Measurements from ENCODE around the gene TIMP3. TPM values are rescaled to one million over a fixed set of nuclear protein-coding genes. Genes with fewer than 3 reads are reported as not detected.
"Not testable (repeated sequence)": the region's sequence is repeated elsewhere in the genome, so short reads cannot be mapped to it uniquely, and the experiment has no call there.

The TIMP3 gene
- total RNA-seq, 1 experiment from 2014 or later: 12.3 TPM

DNA sequence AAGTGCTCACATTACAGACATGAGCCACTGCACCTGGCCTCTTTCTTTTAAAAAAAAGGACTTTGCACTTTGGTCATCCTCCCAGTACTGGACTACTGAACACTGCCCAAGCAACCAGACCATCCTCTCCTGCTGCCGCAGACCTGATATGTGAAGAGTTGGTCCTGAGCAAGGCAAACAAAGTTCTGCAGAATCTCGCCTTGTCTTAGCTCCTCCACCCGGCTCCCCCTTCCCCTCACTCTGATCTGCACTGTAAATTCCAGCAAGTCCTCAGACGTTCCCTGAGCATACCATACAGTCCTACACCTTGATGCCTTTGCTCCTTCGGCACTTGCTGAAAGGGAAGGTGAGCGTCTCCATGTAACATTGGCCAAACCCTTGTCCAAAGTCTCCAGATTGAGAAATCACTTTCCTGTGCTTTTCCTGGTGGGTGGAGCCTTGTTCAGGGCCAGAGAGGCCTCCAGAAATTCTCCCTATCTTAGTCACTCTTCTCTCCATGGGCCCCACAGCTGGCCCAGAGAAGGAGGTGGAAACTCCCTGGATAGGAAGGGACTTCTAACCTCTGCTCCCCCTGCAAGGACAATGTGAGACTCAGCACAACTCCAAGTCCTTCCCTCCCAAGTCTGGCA is 47.0 kb upstream of the TIMP3 start:
- intact Hi-C loops (cut with micrococcal nuclease; ENCODE audit: unreplicated experiment): no loop called here
- no peak overlapping the region for H3K4me3 Mint-ChIP-seq (ENCODE audit: low read depth, unreplicated experiment)
- peaks cover 12% of the 10 kb centered on the region for H3K4me1 Mint-ChIP-seq (ENCODE audit: low read depth, unreplicated experiment)
- TF ChIP-seq, protein P1, sequence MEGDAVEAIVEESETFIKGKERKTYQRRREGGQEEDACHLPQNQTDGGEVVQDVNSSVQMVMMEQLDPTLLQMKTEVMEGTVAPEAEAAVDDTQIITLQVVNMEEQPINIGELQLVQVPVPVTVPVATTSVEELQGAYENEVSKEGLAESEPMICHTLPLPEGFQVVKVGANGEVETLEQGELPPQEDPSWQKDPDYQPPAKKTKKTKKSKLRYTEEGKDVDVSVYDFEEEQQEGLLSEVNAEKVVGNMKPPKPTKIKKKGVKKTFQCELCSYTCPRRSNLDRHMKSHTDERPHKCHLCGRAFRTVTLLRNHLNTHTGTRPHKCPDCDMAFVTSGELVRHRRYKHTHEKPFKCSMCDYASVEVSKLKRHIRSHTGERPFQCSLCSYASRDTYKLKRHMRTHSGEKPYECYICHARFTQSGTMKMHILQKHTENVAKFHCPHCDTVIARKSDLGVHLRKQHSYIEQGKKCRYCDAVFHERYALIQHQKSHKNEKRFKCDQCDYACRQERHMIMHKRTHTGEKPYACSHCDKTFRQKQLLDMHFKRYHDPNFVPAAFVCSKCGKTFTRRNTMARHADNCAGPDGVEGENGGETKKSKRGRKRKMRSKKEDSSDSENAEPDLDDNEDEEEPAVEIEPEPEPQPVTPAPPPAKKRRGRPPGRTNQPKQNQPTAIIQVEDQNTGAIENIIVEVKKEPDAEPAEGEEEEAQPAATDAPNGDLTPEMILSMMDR (IDR thresholded peaks at IDR 0.05; ENCODE audit: unreplicated experiment): no peak
- H3K27me3 Mint-ChIP-seq (ENCODE audit: unreplicated experiment): no peaks in the 10 kb centered on the region
- BruUV-seq (replicated peaks): no TSS peak
- no peaks in the 10 kb centered on the region for H3K9me3 Mint-ChIP-seq (ENCODE audit: low read depth, unreplicated experiment)
- peak; percentile 15 for DNase-seq
- CTCF ChIA-PET: no interaction called here
- no peak overlapping the region for H3K27ac Mint-ChIP-seq (ENCODE audit: unreplicated experiment)
- no peaks in the 10 kb centered on the region for H3K36me3 Mint-ChIP-seq (ENCODE audit: insufficient read depth, unreplicated experiment)

DNA sequence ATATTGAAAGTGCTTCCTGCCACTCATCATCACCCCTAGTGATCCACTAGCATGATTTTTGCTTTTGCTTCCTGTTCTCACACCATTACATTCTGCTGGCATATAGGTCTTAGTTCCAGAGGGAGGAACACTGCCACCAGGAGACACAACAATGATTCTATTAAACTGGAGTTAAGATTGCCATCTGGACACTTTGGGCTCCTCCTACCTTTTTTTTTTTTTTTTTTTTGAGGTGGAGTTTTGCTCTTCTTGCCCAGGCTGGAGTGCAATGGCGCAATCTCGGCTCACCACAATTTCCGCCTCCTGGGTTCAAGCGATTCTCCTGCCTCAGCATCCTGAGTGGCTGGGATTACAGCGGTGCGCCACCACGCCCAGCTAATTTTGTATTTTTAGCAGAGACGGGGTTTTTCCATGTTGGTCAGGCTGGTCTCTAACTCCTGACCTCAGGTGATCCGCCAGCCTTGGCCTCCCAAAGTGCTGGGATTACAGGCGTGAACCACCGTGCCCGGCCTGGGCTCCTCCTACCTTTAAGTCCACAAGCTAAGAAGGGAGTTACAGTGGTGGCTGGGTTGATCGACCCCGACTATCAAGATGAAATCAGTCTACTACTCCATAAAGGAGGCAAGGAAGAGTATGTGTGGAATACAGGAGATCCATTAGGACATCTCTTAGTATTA is 44.3 kb upstream of the TIMP3 start:
- H3K27me3 Mint-ChIP-seq (ENCODE audit: unreplicated experiment); H3K27ac Mint-ChIP-seq (ENCODE audit: unreplicated experiment); H3K4me3 Mint-ChIP-seq (ENCODE audit: low read depth, unreplicated experiment); DNase-seq; H3K36me3 Mint-ChIP-seq (ENCODE audit: insufficient read depth, unreplicated experiment); H3K9me3 Mint-ChIP-seq (ENCODE audit: low read depth, unreplicated experiment); BruUV-seq (replicated peaks); intact Hi-C loops (cut with micrococcal nuclease; ENCODE audit: unreplicated experiment); CTCF ChIA-PET: not testable (repeated sequence)
- peaks cover 33% of the 10 kb centered on the region for H3K4me1 Mint-ChIP-seq (ENCODE audit: low read depth, unreplicated experiment)

DNA sequence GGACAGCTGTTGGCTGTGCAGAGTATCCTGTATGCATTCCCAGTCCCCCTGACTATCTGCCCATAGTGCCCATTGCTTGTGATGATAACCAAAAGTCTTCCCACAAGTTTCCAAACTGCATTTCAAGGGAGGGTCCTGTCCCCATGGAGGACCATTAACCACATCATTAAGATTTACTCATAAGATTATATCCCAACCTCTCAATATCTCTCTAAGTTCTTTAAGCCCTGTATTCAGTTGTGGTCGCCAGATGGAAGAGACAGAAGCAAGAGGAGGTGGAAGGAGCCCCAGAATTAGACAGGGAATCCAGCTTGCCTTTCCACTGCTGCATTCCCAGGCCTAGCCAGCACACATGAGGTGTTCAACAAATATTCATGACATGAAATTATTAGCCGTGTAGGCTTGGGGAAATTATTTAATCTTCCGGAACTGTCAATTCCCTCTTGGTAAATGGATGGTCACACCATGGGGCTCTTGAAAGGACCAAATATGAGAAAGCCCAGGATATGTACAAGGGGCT is 42.6 kb upstream of the TIMP3 start:
- BruUV-seq (replicated peaks): no TSS peak
- H3K27me3 Mint-ChIP-seq (ENCODE audit: unreplicated experiment): no peaks in the 10 kb centered on the region
- intact Hi-C loops (cut with micrococcal nuclease; ENCODE audit: unreplicated experiment): no loop called here
- H3K9me3 Mint-ChIP-seq (ENCODE audit: low read depth, unreplicated experiment): no peaks in the 10 kb centered on the region
- TF ChIP-seq, protein P1 (IDR thresholded peaks at IDR 0.05; ENCODE audit: unreplicated experiment): no peak
- no peak overlapping the region for H3K4me3 Mint-ChIP-seq (ENCODE audit: low read depth, unreplicated experiment)
- CTCF ChIA-PET: interaction anchor here (0.7 kb wide), 1 partner anchor 138 kb away, joined by 4 read pairs; no protein-coding TSS in a partner anchor
- no peak for DNase-seq
- no peaks in the 10 kb centered on the region for H3K36me3 Mint-ChIP-seq (ENCODE audit: insufficient read depth, unreplicated experiment)
- H3K27ac Mint-ChIP-seq (ENCODE audit: unreplicated experiment): no peak overlapping the region
- H3K4me1 Mint-ChIP-seq (ENCODE audit: low read depth, unreplicated experiment): peaks cover 39% of the 10 kb centered on the region

DNA sequence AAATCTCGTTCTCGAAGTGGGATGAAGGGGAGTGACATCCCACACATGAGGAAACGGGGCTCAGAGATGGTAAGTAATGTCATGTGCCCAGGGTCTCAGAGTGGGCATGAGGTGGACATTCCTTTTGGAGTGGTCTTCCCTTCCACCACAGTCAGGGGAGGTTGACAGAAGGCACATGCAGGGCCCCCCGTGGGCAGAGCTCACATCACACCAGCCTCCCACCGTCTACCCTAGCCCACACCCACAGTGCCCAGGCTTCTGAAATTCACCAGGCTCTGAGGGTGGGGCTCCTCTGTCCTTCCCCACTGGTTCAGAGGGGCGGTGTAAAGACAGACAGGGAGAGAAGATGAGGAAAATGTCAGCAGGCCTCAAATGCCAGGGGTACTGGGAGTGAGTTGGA is 41.1 kb upstream of the TIMP3 start:
- CTCF ChIA-PET: no interaction called here
- TF ChIP-seq, protein P1 (IDR thresholded peaks at IDR 0.05; ENCODE audit: unreplicated experiment): no peak

DNA sequence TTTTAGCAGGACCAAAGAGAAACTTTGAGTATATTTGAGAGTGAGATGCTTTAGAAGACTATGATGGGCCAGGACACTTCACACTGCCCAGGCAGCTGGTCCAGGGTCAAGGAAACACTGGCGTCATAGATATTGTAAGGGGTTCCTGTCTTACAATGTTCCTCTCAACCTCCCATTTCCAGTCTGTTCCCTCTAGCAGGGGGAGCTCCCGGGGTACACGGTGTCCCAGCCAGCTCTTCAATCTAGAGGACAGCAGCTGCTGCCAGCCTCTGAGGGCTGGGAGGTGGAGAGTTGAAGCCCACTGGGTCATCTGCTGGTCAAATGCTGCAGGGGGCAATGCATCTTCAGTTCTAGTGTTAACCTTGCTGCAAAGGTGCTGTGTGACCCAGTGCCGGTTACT is 40.7 kb upstream of the TIMP3 start:
- Mint-ChIP-seq H3K27me3 (ENCODE audit: unreplicated experiment) (no peaks in the 10 kb centered on the region), H3K4me1 (ENCODE audit: low read depth, unreplicated experiment) (peaks cover 27% of the 10 kb centered on the region), H3K27ac (ENCODE audit: unreplicated experiment) (peak overlapping the region; percentile 67), H3K4me3 (ENCODE audit: low read depth, unreplicated experiment) (no peak overlapping the region), H3K9me3 (ENCODE audit: low read depth, unreplicated experiment) (no peaks in the 10 kb centered on the region), H3K36me3 (ENCODE audit: insufficient read depth, unreplicated experiment) (no peaks in the 10 kb centered on the region)
- intact Hi-C loops (cut with micrococcal nuclease; ENCODE audit: unreplicated experiment): no loop called here
- TF ChIP-seq, protein P1 (IDR thresholded peaks at IDR 0.05; ENCODE audit: unreplicated experiment): no peak
- no TSS peak for BruUV-seq (replicated peaks)
- CTCF ChIA-PET: interaction anchor here (2.5 kb wide), 1 partner anchor 36 kb away, joined by 9 read pairs; no protein-coding TSS in a partner anchor
- DNase-seq: no peak

More for the DNA sequence above, 41.1 kb upstream of the TIMP3 start:
- Mint-ChIP-seq H3K4me3 (ENCODE audit: low read depth, unreplicated experiment) (no peak overlapping the region), H3K9me3 (ENCODE audit: low read depth, unreplicated experiment) (no peaks in the 10 kb centered on the region), H3K4me1 (ENCODE audit: low read depth, unreplicated experiment) (peaks cover 27% of the 10 kb centered on the region), H3K36me3 (ENCODE audit: insufficient read depth, unreplicated experiment) (no peaks in the 10 kb centered on the region), H3K27me3 (ENCODE audit: unreplicated experiment) (no peaks in the 10 kb centered on the region), H3K27ac (ENCODE audit: unreplicated experiment) (peak overlapping the region; percentile 67)
- DNase-seq: no peak
- no TSS peak for BruUV-seq (replicated peaks)
- intact Hi-C loops (cut with micrococcal nuclease; ENCODE audit: unreplicated experiment): no loop called here
